Activated T-cell treated with anti-CD3 and anti-CD28 coated beads for 4 hours (primary cell): ENCODE data around the gene MAMDC2.
"Not testable (repeated sequence)": the region's sequence is repeated elsewhere in the genome, so short reads cannot be mapped to it uniquely, and the experiment has no call there.

Source experiments
- DNase-seq: peaks from one replicate; pipeline ENCODE4 v3.0.0-alpha.2; 2020

MAMDC2 gene

GRCh38 chr9:70143394-70144130 is 99.9 kb downstream of the MAMDC2 start:
- no peak for DNase-seq

- DNase-seq, result no peak
Measured at GRCh38 chr9:70144131-70144503, 100.5 kb downstream of the MAMDC2 start.

- DNase-seq, result no peak
Measured at GRCh38 chr9:70145981-70146380, 102.3 kb downstream of the MAMDC2 start.

- DNase-seq, result no peak
Measured at GRCh38 chr9:70147196-70147595, 103.5 kb downstream of the MAMDC2 start.

- DNase-seq, result no peak
Measured at GRCh38 chr9:70147651-70148050, 104.0 kb downstream of the MAMDC2 start.

GRCh38 chr9:70152350-70152749 is 108.7 kb downstream of the MAMDC2 start:
- no peak for DNase-seq

- DNase-seq, result no peak
Measured at GRCh38 chr9:70156729-70157128, 113.1 kb downstream of the MAMDC2 start.

- no peak for DNase-seq
Measured at GRCh38 chr9:70159630-70160029, 116.0 kb downstream of the MAMDC2 start.

GRCh38 chr9:70160686-70161600 is 117.3 kb downstream of the MAMDC2 start:
- DNase-seq, result no peak

- no peak for DNase-seq
Measured at GRCh38 chr9:70165006-70165602, 121.5 kb downstream of the MAMDC2 start.

- DNase-seq, result no peak
Measured at GRCh38 chr9:70168521-70168920, 124.9 kb downstream of the MAMDC2 start.

- DNase-seq, result no peak
Measured at GRCh38 chr9:70169222-70169621, 125.6 kb downstream of the MAMDC2 start.

- no peak for DNase-seq
Measured at GRCh38 chr9:70170151-70170790, 126.6 kb downstream of the MAMDC2 start.

GRCh38 chr9:70172532-70172931 is 128.9 kb downstream of the MAMDC2 start:
- no peak for DNase-seq

- no peak for DNase-seq
Measured at GRCh38 chr9:70177121-70177520, 133.5 kb downstream of the MAMDC2 start.

- DNase-seq, result no peak
Measured at GRCh38 chr9:70192707-70193106, 149.1 kb downstream of the MAMDC2 start.

GRCh38 chr9:70195456-70195855 is 151.8 kb downstream of the MAMDC2 start:
- no peak for DNase-seq

GRCh38 chr9:70197216-70198044 is 153.8 kb downstream of the MAMDC2 start:
- no peak for DNase-seq

- not testable (repeated sequence) for DNase-seq
Measured at GRCh38 chr9:70204743-70205142, 161.1 kb downstream of the MAMDC2 start.

- DNase-seq, result no peak
Measured at GRCh38 chr9:70205366-70206020, 161.8 kb downstream of the MAMDC2 start.

GRCh38 chr9:70217029-70217428 is 173.4 kb downstream of the MAMDC2 start:
- no peak for DNase-seq

GRCh38 chr9:70218767-70219166 is 175.1 kb downstream of the MAMDC2 start:
- DNase-seq, result no peak
